MG63 (cell line): ENCODE data around the gene TWIST1. TPM values are rescaled to one million over a fixed set of nuclear protein-coding genes. Genes with fewer than 3 reads are reported as not detected.

ENCODE experiments used
- DNase-seq: peaks from one replicate; pipeline ENCODE4 v3.0.0-alpha.2; 2020
- H3K27me3 ChIP-seq: fragments of 250-450 bp; sonication (Bioruptor Pico); 2 replicates; pipeline ENCODE4 v1.5.1; 2020; ENCODE audit warnings: mild to moderate bottlenecking, moderate library complexity
- H3K36me3 ChIP-seq: fragments of 250-450 bp; sonication (Bioruptor Pico); 2 replicates; pipeline ENCODE4 v1.5.1; 2020; ENCODE audit warnings: mild to moderate bottlenecking, moderate library complexity
- H3K4me3 ChIP-seq: fragments of 250-450 bp; sonication (Bioruptor Pico); 2 replicates; pipeline ENCODE4 v1.5.1; 2020; ENCODE audit warnings: mild to moderate bottlenecking, moderate library complexity
- H3K9me3 ChIP-seq: fragments of 250-450 bp; sonication (Bioruptor Pico); 2 replicates; pipeline ENCODE4 v1.5.1; 2020; ENCODE audit warnings: mild to moderate bottlenecking, moderate library complexity
- total RNA-seq: library from RNA; depleted of rRNA; stranded (reverse); fragments of >200 nt; shearing (Covaris generic); gene quantifications from 2 replicates; pipeline ENCODE4 v1.2.3, GENCODE V29; 2014; ENCODE audit warnings: low replicate concordance; rRNA removed

TWIST1 gene
- total RNA-seq, 1 experiment from 2014 or later = 22.8 TPM

DNA sequence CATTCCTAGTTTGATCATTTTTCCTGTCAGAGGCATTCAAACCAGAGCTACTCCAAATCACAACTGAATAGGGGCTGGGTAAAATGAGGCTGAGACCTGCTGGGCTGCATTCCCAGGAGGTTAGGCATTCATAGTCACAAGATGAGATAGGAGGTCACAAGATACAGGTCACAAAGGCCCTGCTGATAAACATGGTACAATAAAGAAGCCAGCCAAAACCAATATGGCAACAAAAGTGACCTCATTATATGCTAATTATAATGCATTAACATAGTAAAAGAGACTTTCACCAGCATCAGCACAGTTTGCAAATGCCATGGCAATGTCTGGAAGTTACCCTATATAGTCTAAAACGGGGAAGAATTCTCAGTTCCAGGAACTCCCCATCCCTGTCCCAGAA lies 37.3 kb downstream of the TWIST1 start:
- H3K36me3 ChIP-seq = no peaks in the 10 kb centered on the region
- DNase-seq = no peak
- H3K4me3 ChIP-seq = no peak overlapping the region
- no peaks in the 10 kb centered on the region for H3K27me3 ChIP-seq
- H3K9me3 ChIP-seq = peaks cover 1% of the 10 kb centered on the region; the same call in 1 of the 2 replicates

DNA sequence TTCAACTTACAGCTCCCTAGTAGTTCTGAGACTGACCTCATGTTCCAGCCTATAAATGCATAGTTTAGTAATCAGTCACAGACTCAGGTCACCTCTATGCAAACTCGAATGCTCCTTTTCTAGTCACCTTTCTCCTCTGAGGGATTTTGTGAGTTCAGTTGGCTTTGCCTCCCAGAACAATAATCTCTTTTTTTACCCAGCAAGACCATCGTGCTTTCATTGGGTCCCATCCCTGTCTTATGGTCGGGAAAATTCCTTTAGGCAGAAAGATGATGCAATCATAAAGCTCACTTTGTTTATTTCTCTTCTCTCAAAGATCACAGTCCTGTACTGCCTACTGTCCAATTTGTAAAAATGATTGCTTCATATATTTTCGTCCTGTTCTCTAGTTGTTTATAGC lies 38.4 kb downstream of the TWIST1 start:
- H3K9me3 ChIP-seq = peaks cover 4% of the 10 kb centered on the region; the same call in 1 of the 2 replicates
- H3K36me3 ChIP-seq = no peaks in the 10 kb centered on the region
- no peaks in the 10 kb centered on the region for H3K27me3 ChIP-seq
- no peak overlapping the region for H3K4me3 ChIP-seq
- DNase-seq = no peak

DNA sequence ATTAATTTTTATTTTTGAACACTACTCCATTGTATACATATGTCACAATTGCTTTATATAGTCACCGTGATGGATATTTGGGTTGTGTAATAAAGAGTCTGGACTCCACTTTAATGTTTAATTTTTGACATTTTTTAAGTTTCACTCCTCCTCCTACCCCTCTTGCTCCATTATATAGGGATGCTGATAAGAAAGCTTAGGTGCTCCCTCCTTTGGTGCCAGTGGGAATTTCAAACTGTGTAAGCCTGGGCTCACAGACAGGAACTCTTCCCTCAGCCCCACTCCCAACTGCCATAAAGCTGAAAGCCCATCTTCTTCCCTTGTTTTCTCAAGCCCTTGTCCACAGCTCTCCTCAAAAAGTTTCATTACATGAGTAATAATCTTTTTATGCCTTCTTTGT lies 47.6 kb downstream of the TWIST1 start:
- no peaks in the 10 kb centered on the region for H3K36me3 ChIP-seq
- DNase-seq = no peak
- no peak overlapping the region for H3K4me3 ChIP-seq
- peaks cover under 1% of the 10 kb centered on the region; the same call in 1 of the 2 replicates for H3K9me3 ChIP-seq
- H3K27me3 ChIP-seq = no peaks in the 10 kb centered on the region

DNA sequence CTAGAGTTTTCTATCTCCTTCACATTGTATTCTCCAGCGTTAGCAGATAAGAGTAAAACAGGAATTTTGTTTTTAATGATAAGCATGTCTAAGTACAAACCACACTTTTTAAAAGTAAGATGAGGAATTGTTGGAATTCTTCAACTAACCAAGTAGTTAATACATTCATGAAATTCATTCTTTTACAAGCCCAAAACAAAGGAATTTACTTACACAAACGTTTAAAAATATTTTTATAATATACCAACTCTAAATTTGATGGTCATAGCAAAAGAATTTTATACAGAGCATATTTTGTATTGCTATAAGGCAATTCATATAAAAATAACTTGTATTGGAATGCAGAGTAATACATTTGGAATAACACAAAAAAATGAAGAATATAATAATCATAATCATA lies 51.3 kb downstream of the TWIST1 start:
- no peaks in the 10 kb centered on the region for H3K27me3 ChIP-seq
- no peaks in the 10 kb centered on the region for H3K36me3 ChIP-seq
- H3K4me3 ChIP-seq = no peak overlapping the region
- no peak for DNase-seq
- H3K9me3 ChIP-seq = no peaks in the 10 kb centered on the region

Other genes starting within 250 kb of the TWIST1 start
- gene FERD3L, start 27.8 kb upstream of the TWIST1 start, total RNA-seq = not detected in 2 replicates